GM21576 (cell line): Measurements from ENCODE around the gene LHX4.

Experiments
- ATAC-seq: cut with Tn5 transposase; IDR thresholded peaks from one replicate; pipeline ENCODE4 v1.9.1; 2021; ENCODE audit warnings: mild to moderate bottlenecking, moderate library complexity; ENCODE audit not compliant: unreplicated experiment

LHX4 gene

DNA sequence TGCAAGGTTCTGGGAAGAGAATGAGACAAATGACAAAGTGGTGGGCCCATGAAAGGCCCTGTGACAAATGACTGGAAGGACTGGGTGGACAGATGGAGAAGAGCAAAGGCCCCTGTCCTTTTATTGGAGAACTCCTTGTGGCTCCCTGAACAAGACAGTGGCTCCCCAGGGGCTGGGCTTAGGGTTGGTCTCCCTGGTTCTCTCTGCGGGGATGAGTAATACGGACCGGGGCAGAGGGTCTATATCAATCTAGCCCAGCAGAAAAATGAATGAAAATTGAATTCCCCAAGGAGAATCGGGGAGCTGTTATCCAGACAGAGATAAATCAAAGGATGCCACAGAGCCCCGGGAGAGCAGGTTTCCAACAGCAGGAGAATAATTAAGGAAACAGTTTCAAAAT is 5.2 kb upstream of the LHX4 start:
- ATAC-seq: no peak

DNA sequence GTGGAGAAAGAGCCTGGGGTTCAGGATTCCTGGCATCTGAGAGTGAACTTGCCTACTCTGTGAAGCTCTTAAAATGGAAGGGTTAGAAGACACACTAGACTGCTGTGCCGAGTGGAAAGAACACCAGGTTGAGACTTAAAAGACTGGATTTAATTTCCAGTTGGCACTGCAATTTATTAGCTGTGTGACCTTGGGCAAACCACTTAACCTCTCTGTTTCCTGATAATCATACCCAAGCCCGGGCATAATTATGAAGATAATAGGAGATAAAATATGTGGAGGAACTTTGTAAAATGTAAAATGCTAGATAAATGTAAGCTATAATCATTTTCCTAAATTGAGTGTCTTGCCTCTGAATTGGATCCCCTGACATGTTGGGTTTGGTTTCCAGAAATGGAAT is 4.7 kb upstream of the LHX4 start:
- no peak for ATAC-seq

DNA sequence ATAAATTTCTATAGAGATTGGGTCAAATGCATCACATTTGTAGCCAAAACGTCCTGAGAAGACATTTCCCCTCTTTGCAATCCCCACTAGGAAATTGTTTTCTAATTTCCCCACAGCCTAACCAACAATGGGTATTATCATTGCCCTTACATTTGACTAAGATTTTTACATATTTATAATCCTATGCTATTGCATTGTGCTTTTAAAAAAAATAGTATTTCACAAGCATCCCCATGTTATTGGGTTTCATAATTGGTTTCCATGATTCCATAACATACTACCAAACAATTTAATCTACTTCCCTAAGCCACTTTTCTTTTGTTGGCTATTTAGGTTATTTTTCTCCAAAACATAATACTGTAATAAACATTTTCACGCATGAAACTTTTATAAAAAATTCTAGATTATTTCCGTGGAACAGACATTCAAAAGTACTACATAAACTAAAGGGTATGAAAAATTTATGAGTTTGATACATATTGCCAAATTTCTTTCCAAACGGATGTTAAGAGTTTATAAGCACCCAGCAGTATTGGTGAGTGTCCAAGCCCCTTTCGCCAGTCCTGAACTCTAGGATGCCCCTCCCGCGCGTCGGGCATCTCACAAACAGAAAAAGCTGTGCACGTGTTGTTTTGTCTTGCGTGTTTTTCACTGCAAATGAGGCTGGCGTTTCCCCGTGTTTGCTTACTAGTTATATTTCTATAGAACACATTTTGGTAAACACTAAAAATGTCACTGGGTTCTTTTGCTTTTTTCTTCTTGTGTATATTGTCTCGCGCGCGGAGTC is 2.0 kb upstream of the LHX4 start:
- ATAC-seq: no peak

DNA sequence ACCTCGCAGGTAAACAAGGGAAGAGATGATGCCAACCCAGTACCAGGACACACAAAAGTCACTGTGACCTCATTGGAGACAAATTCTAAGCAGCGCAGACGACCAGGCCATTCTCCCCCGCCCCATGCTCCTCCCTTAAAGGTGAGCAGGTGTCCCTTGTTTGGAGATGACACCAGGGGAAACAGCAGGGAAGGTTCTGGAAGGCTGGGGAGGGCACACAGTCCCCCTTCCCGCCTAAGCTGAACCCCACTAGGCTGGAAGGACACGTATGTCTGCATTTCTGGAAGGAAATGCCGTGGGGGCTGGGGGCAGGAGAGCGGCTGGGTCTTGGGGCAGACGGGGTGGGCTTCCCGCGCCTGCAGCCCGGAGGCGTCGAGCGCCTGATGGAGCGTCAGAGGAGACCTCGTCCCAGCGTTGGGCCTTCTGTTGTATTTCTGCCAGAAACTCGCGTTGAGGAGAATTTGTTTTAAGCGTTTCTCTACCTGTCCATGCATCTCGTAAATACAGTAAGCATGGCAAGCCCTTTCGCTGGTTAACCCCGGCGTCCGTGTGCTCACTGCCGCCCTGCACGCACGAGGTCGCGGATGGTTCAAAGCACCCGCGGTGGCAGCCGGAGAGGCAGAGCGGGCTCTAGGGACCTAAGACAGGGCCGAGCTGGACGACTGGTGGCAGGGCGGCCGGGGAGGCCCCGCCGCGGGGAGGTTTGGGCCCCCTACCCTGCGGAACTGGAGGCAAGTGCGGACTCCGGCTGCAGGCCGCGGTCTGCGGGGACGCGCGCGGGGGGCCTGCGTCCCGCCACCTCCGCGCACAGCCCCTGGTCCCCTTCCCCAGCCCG is 1.2 kb upstream of the LHX4 start:
- no peak for ATAC-seq

DNA sequence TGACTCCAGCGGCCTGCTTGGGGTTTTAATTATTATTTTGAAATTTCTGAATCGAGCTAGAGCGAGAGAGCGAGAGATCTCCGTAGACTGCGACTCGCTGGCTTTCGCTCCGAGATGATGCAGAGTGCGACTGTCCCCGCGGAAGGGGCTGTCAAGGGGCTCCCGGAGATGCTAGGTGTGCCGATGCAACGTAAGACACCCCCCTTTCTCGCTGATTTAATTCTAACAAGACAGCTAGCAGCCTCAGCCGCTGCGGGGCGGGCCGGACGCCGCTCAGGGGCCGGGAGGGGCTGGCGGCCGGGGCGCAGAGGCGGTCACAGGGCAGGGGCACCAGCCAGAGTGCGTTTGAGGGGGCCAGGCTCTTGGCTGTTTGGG is 339 bp downstream of the LHX4 start:
- no peak for ATAC-seq

DNA sequence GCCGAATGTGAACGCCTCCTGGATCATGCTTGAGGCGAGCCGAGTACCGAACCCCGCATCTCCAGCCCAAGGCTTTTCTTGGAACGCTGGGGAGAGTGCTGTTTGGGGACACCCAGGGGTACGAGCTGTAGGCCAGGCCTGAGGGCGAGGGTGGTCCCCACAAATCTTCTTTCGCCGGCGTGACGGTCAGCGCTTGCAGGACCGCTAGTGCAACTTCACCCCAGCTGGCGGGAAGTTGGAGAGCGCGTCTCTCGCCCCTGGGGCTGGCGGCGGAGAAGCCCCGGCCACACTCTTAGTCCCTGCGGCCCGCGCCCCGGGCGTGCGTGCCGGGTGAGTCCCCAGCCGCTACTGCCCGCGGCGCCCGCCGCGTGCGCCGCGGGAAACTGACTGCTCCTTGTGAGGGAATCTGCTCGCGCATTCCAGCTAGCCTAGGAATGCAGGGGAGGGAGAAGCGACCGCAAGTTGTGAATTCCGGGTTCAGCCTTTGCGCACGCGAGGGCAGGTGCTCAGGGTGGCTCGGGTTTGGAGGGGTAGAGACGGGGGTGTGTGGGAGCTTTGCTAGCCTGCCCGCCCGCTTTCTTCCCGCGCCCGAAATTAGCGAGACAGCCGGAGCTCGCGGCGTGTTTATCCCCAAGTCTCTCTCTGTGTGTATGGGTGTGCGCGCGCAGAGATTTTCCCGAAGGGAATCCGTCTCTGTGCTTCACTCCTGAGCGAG is 884 bp downstream of the LHX4 start:
- ATAC-seq: no peak

DNA sequence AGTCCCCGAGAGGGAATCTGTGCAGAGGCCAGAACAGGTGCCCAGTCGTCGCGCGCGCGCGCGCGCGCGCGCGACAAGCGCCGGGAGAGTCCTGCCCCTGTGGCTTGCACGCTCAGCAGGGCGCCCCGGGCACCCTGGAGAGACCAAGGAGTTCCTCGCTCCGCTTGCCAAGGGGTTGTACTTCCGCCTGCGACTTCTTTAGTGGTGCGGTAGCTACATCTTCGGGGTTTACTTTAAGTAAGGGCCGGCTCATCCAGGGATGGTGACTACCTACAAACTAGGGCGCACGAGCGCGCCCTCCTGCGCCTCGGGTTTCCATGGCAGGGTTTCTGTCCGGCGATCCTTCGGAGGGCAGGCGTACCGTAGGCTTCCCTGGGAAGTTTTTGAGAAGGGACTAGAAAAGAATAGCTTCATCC is 1.4 kb downstream of the LHX4 start:
- ATAC-seq: no peak

DNA sequence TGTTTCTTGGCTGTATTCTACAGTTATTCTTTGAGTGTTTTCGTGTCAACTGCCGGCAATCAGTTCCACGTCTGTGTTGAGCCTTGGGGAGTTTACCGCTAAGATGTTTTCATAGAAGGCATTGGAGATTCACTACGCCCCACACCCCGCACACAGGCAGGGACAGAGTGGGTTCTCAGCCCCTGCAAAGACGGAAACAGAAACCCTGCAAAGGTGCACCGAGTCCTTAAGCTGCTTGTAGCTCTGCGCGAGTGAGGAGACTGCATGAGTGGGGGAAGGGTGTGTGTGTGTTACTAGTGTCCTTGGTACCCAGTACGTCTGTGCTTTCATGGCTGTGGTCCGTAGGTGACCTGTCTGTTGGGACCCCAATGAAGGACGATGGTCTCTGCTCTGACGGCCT is 1.9 kb downstream of the LHX4 start:
- ATAC-seq: no peak

DNA sequence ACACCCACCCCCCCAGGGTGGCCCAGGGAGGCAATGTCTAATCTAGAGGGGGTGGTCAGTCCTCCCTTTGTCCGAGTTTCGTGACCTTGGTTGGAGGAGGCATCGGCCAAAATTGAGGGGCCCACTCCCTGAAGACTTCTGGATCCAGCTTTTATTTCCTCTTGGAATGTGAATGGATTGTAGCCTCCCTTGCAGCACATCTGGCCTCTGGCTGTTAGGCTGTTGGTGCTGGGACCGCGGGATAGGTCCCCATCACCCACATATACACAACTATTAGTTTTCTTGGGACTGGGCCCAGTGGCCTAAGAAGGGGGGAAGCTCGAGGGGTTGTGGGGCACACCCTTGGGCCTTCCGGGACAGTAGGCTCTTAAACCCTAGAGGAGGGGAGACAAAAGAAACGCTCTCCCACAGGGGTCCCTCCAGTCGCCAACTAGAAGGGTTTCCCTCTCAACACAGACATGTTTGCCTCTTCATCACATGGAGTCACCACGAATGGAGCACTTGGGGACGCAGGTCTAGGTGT is 2.5 kb downstream of the LHX4 start:
- no peak for ATAC-seq

DNA sequence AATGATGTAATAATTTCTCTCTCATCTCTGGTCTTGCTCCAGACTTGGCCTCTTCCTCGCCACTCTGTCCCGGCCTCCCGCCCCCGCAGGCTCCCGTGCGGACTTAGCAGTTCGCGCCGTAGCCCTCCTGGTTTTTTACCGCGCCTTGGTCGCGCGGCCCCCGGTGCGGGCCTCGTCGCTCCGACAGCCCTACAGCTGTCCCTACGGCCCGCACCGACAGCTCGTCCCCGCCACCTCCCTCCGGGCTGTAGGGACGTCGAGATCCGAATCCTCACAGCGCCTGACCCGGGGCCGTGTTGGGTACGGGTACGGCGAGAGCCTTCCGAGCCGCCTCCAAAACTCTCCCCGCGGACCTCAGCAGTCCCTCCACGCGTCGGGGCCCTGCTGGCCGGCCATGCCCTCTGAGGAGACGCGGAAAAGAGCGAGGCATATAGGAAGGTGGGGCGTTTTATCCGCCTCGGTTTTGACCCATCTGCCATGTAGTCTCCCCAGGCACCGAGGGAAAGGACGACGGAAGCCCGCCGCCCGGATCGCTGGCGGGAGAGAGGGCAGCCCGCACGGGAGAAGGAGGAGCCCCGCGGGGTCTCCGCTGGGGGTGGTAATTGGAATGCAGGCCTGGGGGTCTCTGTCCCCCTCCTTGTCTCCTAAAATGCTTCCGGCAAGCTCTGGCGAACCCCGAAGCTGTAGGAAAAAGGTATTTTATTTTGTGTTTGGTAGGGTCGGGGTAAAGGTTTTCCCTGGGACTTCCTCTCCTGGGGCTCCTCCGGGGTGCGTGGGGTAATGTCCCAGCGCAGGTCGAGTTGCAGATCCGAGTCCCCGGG is 3.3 kb downstream of the LHX4 start:
- no peak for ATAC-seq

DNA sequence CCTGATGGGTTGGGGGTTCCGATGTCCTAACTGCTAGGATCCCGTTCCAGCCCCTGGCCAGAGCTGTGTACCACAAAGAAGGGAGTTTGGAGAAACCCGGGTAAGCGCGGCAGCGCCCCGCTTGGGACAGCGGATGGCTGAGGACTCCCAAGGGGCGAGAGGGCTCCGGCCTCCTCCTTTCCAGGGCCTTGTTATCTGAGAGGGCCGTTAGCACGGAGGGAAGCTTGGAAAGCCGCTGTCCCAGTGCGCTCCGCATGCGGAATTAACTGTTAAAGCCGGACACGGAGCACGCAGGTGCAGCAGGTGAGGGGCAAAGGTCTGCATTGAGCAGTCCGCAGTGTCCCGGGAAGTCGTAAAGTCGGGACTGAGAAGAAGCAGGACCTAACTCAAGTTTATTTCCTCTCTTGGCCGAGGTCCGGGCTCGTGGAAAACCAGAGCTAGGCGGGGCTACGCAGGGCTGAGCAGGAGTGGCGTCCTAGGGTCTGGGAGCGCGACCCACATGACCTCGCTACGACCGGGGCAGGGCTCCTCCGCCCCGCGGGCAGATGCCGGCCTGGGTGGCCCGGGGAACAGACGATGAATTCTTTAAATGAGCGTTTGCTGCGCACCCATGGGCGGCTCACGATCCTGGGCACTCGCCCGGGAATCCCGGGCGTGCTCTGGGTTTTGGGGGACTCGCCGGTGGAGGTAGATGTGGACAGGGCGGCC is 4.5 kb downstream of the LHX4 start:
- no peak for ATAC-seq

DNA sequence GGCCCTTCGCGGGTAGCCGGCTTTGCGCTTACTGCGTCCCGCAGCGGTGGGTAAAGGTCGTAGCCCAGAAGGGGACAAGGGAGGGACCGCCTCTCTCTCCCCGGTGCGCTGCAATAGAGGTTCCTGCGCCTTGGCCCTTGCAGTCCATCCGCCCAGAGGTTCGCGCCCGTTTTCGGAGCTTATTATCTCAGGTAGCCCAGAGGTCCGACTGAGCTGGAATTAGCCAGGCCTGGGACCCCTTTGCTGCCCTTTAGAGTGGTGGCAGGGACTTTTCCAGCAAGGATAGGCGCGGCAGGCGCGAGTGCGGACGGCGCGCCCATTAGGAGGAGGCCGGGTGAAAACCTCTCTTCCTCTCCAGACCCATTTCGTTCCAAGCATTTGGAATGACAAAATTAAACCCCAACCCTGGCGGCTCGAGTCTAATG is 5.0 kb downstream of the LHX4 start:
- no peak for ATAC-seq

DNA sequence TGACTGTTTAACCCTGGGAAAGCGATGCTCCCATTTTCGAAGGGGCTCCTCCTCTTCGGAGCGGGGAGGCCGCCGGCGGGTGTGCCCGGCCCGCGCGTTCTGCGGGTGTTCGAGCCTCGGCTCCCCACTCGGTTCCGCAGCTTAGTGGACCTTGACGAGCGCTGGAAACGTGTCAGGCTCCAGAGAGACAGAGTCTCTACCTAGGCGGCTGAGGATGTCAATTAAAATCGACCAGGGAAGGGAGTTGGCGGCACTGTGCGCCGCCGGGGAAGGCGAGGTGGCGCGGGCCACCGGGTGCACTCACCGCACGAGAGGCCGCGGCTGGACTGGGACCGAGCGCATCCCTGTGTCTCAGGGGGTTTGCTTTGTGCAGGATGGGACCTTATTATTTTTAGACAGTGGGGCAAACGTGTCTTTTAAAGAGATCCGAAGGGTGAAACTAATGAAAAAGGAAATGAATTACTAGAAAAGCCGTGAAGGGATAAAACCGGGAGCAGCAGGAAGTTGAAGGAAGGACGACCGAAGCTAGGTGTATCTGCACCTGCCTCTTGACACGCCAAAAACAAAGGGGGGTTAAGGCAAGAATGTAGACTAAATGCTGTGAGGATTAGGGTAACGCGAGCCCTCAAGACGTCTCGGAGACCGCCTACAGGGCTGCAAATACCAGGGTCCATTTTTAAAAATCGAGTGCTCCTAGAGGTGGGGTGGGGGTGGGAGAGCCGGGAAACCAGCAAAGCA is 5.6 kb downstream of the LHX4 start:
- ATAC-seq: no peak

DNA sequence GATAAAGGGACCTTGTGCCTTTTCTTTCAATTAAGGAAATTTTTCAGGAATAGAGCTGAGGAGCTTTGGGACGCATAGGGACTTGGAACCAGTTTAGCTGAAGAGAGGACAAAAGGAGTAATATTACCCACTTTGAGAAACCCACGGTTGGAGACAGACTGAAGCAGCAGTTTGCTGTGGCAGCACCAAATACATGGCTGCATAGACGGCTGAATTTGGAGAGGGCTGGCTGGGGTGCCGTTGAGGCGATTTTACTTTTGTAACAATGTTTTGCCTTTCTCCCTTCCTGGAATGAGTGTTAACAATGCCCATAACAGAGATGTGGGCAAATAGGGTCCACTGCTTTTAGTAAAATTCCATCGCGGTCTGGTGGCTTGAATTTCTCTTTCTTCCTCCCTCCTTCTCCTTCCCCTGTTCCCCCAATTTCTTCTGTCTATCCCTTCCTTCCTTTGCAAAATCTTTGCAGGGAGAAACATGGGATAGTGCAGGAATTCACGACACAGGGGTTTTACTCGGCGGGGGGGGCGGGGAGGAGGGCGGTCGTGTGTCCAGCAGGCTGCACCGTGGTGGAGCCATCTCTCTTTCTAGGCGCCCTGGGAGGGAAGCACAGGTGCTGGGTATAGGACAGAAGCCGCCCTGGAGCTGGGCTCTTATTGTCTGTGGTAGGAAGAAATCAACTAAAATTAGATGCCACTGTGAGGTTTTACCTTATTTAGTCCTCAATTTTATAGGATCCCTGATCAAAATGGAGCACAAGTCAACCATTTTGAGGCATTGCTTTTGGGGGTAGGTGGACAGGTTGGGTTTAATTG is 6.8 kb downstream of the LHX4 start:
- no peak for ATAC-seq

DNA sequence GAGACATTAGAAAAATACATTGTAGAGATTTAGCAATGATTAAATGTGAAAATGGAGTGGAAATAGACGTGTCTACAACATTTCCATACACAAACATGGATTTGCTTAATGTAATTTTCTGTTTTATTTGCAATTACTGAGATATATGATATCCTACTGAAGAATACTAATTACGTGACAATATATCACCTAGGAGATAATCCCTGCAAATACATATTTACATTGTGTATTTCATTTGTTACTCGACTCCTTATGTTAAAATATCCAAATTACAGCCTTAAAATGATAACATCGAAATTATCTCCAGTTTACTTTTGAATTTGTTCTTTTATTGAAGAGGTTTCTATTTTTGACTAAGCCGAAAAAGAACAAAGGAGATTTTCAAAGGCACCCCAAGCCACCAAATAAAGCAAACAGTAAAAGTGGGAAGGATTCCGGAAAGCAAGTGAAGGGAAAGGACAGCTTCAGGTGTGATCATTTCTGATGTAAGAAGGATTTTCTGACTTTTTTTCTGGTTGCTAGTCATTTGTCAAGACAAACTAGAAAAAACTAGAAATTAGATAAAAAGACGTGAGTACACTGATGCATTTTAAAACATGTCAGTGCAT is 7.9 kb downstream of the LHX4 start:
- ATAC-seq: no peak

DNA sequence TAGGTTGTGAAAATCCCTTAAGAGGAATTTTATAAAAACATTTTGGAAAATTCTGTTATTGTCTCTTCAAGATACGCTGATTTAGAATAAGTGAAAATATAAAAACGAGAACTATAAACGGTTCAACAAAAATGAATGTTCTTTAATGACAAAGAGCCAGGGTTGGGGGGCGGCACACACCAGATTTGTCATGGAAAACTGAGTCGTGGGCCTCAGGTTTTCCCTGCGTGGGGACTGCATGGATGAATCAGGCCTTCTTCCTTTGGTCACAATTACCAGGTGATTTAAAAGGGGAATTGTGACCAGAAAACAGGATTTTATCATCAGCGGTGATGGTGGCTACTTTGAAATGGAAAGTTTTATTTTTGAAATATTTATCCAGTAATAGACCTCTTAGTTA is 8.6 kb downstream of the LHX4 start:
- no peak for ATAC-seq

DNA sequence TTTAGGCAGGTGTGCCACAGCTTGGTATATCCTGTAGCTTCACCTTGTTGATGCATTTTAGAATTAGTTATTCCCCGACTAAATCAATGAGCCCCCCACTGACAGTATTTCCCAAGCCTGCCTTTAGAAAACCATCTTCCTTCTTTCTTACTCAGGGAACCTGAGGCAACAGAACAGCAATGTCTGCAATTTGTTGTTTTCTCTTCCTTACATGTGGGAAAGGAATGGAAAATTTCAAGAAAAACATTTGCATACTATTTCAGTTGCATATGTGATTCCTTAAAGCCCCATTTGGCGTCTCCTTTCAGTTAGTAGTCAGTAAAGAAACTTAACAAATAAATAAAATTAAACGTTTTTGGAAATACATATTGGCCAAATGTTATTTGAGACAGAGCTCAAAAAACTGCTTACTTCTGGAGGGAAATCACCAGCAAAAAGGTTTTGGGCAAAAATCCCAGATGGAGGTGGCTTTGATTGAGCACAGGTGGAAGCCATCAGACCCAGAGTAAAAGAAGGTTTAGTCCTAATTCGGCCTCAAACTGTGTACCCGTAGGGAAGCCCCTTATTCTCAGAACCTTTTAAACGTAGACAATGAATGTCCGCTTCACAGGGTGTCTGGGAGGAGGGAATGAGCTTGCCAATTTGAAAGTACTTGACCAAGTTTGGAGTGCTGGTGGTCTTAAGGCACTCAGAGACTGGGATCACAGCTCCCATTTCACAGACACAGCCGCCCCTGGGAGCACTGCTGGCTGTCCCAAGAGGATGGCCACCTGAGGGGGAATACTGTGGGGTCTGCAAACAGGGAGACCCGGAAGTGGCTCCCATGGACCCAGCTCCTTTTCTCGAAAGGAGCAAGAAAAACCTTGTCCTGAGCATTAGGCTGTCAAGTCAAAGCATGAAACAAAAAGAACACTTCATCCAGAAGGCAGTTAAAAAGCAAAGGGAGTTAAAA is 9.4 kb downstream of the LHX4 start:
- no peak for ATAC-seq
